Sigmoid colon (tissue), 4 donors: Measurements from ENCODE around the gene PCSK7.
"Not testable (repeated sequence)": the region's sequence is repeated elsewhere in the genome, so short reads cannot be mapped to it uniquely, and the experiment has no call there.

ENCODE experiments used
- POLR2A ChIP-seq, 2 donors: fragments of 450-650 bp; IDR thresholded peaks; one replicate each; pipeline ENCODE4 v1.6.1; 2016; ENCODE audit warnings: antibody characterized with exemption in 2 of 2, mild to moderate bottlenecking in 2 of 2, moderate library complexity in 2 of 2
- POLR2AphosphoS5 ChIP-seq, 4 donors: sonication (generic); formaldehyde crosslinking; IDR thresholded peaks; one replicate each; pipeline ENCODE4 v1.6.1; 2017; ENCODE audit warnings: antibody characterized with exemption in 4 of 4
- TF ChIP-seq, protein P1 (sequence below), 4 experiments: fragments of 450-650 bp in 3 of 4; fragments of 200-600 bp in 1 of 4; IDR thresholded peaks; one replicate each; pipeline ENCODE4 v1.5.1; 2016 to 2019; ENCODE audit warnings: antibody characterized with exemption in 4 of 4, mild to moderate bottlenecking in 3 of 4, moderate library complexity in 2 of 4

DNA sequence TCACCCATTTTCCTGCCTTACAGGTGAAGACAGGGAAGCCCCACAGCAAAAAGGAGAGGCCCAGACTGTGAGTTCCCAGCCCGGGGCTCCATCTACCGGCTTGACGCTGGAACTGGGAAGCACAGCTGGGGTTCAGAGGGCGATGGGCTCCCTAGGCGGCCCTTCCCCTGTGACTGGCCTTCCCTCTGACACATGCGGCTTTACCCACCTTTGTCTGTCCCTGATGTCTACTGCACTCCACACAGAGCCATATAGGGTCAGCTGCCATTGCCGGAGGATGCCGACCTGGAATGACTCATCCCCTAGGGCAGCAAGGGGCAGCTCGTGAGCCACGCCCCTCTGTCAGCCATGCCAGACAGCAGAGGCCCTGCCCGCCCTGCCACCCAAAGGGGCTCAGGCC is 25.0 kb downstream of the PCSK7 start:
- TF ChIP-seq, protein P1, sequence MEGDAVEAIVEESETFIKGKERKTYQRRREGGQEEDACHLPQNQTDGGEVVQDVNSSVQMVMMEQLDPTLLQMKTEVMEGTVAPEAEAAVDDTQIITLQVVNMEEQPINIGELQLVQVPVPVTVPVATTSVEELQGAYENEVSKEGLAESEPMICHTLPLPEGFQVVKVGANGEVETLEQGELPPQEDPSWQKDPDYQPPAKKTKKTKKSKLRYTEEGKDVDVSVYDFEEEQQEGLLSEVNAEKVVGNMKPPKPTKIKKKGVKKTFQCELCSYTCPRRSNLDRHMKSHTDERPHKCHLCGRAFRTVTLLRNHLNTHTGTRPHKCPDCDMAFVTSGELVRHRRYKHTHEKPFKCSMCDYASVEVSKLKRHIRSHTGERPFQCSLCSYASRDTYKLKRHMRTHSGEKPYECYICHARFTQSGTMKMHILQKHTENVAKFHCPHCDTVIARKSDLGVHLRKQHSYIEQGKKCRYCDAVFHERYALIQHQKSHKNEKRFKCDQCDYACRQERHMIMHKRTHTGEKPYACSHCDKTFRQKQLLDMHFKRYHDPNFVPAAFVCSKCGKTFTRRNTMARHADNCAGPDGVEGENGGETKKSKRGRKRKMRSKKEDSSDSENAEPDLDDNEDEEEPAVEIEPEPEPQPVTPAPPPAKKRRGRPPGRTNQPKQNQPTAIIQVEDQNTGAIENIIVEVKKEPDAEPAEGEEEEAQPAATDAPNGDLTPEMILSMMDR (IDR thresholded peaks at IDR 0.05), result not testable (repeated sequence)
- not testable (repeated sequence) for TF ChIP-seq POLR2A (IDR thresholded peaks at IDR 0.05)
- peak in 2 of 4 donors; percentile 55 to 60 for TF ChIP-seq POLR2AphosphoS5 (IDR thresholded peaks at IDR 0.05)
